GM21526 (cell line): ENCODE measurements around the gene EME2.

Experiments
- ATAC-seq: cut with Tn5 transposase; IDR thresholded peaks from one replicate; pipeline ENCODE4 v1.9.1; 2021; ENCODE audit warnings: moderate library complexity; ENCODE audit not compliant: unreplicated experiment, low FRiP score

EME2 gene

GRCh38 chr16:1766231-1766630, 6.4 kb upstream of the EME2 start:
- no peak for ATAC-seq

GRCh38 chr16:1766701-1767100, 5.9 kb upstream of the EME2 start:
- no peak for ATAC-seq

GRCh38 chr16:1767116-1767994, 5.3 kb upstream of the EME2 start:
- no peak for ATAC-seq

GRCh38 chr16:1768061-1768766, 4.4 kb upstream of the EME2 start:
- no peak for ATAC-seq

GRCh38 chr16:1768767-1769401, 3.7 kb upstream of the EME2 start:
- ATAC-seq: no peak

GRCh38 chr16:1769402-1770300, 3.0 kb upstream of the EME2 start:
- no peak for ATAC-seq

GRCh38 chr16:1770328-1771187, 2.1 kb upstream of the EME2 start:
- ATAC-seq: no peak

- no peak for ATAC-seq
Observed at GRCh38 chr16:1771188-1771863, 1.3 kb upstream of the EME2 start, which contains the start of gene NME3. Gene NME3 (minus strand): TSS chr16:1771543. CDS start chr16:1771534, 9 bp downstream.

- no peak for ATAC-seq
Observed at GRCh38 chr16:1771864-1772361, 697 bp upstream of the EME2 start.

GRCh38 chr16:1772908-1773702, 495 bp downstream of the EME2 start, which contains the start of gene MRPS34:
Gene MRPS34 (minus strand): TSS chr16:1773134. CDS start chr16:1773119, 15 bp downstream.
- peak; percentile 38 for ATAC-seq

- no peak for ATAC-seq
Observed at GRCh38 chr16:1773703-1774447, 1.3 kb downstream of the EME2 start.

GRCh38 chr16:1774448-1774780, 1.8 kb downstream of the EME2 start:
- ATAC-seq: no peak

GRCh38 chr16:1775006-1775845, 2.6 kb downstream of the EME2 start:
- no peak for ATAC-seq

- no peak for ATAC-seq
Observed at GRCh38 chr16:1775846-1776671, 3.4 kb downstream of the EME2 start.

- ATAC-seq: no peak
Observed at GRCh38 chr16:1776672-1776955, 4.0 kb downstream of the EME2 start.

GRCh38 chr16:1776991-1777374, 4.4 kb downstream of the EME2 start:
- no peak for ATAC-seq
